ENCODE data around the gene DPM2. TPM values are rescaled to one million over a fixed set of nuclear protein-coding genes. Genes with fewer than 3 reads are reported as not detected.
A peak's percentile ranks its signal among the peaks of the same experiment; 100 is the strongest.

DPM2 gene
- total and polyA plus RNA-seq, 3 donors from 2014 or later: 33.5 to 46.6 (median 36.4) TPM

DNA sequence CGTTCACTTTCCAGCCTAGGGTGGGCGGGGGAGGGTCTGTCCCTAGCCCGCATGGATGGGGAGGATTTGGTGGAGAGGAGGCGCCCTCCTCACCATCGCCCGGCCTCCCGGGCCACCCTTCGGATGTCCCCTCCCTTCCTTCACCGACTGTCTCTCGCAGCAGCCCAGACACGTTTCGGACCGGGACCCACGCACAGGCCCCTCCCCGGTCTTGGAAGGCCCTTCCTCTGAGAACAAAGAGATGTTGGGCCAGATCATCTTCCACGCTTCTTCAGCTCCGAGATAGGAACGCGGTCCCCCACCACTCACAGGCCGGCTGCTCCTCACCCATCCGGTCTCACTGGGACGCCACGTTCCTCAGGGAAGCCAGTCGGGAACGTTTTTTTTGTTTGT is 640 bp upstream of the DPM2 start:
- Histone ChIP-seq H3K4me1 (peaks cover 42% of the 10 kb centered on the region), H3K9me3 (no peaks in the 10 kb centered on the region), H3K4me3 (peak overlapping the region; percentile 66 to 76), H3K27me3 (no peaks in the 10 kb centered on the region), H3K36me3 (ENCODE audit: low read depth, missing control alignments) (no peaks in the 10 kb centered on the region), H3K27ac (peak overlapping the region; percentile 26 to 83)
- WGBS, 2 donors: 14 to 23% methylated on average over 24 to 25 of the region's 25 CpGs
- TF ChIP-seq CTCF (IDR thresholded peaks at IDR 0.05) (no peak), POLR2A (IDR thresholded peaks at IDR 0.05) (no peak)
- no peak for DNase-seq
- intact Hi-C loops (cut with DNase I; ENCODE audit: low total_unique reads): no loop called here

GRCh38 chr9:127937056-127937387 is 632 bp downstream of the DPM2 start:
- Histone ChIP-seq H3K27me3 (no peaks in the 10 kb centered on the region), H3K4me1 (peaks cover 34% of the 10 kb centered on the region), H3K27ac (no peak overlapping the region), H3K4me3 (peak overlapping the region; percentile 66 to 76), H3K36me3 (ENCODE audit: low read depth, missing control alignments) (no peaks in the 10 kb centered on the region), H3K9me3 (no peaks in the 10 kb centered on the region)
- intact Hi-C loops (cut with DNase I; ENCODE audit: low total_unique reads): no loop called here
- no peak for TF ChIP-seq CTCF (IDR thresholded peaks at IDR 0.05)
- no peak for TF ChIP-seq POLR2A (IDR thresholded peaks at IDR 0.05)
- 5 to 6% methylated on average over 7 of the region's 7 CpGs for WGBS, 2 donors
- DNase-seq: no peak

DNA sequence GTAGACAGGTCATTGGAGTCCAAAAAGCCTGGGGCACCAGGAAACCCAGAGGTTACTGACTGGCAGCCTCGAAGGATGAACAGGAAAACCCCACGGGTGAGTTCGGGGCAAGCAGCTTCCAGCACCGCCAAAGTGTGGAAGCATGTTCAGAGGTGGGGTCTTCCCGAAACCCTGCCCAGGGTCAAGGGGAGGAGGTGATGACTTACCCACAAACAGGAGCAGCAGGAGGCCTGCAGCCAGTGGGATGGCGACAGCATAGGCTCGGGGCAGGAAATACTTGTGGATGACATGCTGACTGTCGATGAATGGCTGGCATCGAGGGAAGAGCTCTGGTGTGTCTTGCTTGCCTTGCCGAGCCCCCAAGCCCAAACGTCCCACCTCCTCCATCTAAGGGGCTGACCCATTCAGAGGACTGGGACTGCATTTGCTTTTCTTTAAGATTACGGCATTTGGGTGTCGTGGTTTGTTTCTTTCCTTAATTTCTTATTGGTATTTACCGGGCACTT is 1.3 kb downstream of the DPM2 start:
- intact Hi-C loops (cut with DNase I; ENCODE audit: low total_unique reads): no loop called here
- peaks cover 28% of the 10 kb centered on the region for H3K4me1 ChIP-seq
- no peaks in the 10 kb centered on the region for H3K27me3 ChIP-seq
- no peak for TF ChIP-seq POLR2A (IDR thresholded peaks at IDR 0.05)
- H3K27ac ChIP-seq: no peak overlapping the region
- 73 to 83% methylated on average over 14 of the region's 14 CpGs for WGBS, 2 donors
- DNase-seq: no peak
- no peaks in the 10 kb centered on the region for H3K36me3 ChIP-seq (ENCODE audit: low read depth, missing control alignments)
- no peak overlapping the region for H3K4me3 ChIP-seq
- no peaks in the 10 kb centered on the region for H3K9me3 ChIP-seq

DNA sequence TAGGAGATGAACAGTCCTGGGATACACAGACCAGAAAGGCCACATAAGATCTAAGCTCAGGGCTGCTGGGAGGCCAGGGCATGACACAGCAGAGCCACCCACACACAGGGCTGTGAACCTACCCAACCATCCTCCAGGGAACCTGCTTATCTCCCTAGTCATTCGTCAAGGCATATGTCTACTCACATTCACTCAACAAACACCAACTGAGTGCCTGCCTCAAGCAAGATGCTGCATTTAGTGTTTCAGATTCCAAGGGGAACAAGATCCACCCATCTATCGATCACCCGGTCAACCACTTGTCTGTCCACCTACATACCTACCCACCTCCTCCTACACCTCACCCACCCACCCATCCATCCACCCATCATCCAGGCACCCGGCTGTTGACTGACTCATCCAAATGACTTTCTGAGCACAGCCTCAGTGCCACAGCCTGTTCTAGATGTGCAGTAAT is 1.9 kb downstream of the DPM2 start:
- peaks cover 27% of the 10 kb centered on the region for H3K4me1 ChIP-seq

GRCh38 chr9:127934986-127935385 is 2.7 kb downstream of the DPM2 start:
- H3K27ac ChIP-seq: no peak overlapping the region
- intact Hi-C loops (cut with DNase I; ENCODE audit: low total_unique reads): no loop called here
- TF ChIP-seq CTCF (IDR thresholded peaks at IDR 0.05): no peak
- no peak for TF ChIP-seq POLR2A (IDR thresholded peaks at IDR 0.05)
- WGBS, 2 donors: 88% methylated on average over 9 to 11 of the region's 11 CpGs
- peaks cover 31% of the 10 kb centered on the region for H3K4me1 ChIP-seq
- H3K36me3 ChIP-seq (ENCODE audit: low read depth, missing control alignments): no peaks in the 10 kb centered on the region
- DNase-seq: no peak
- no peak overlapping the region for H3K4me3 ChIP-seq
- H3K9me3 ChIP-seq: no peaks in the 10 kb centered on the region
- H3K27me3 ChIP-seq: no peaks in the 10 kb centered on the region

More for the DNA sequence above, 1.9 kb downstream of the DPM2 start:
- DNase-seq: no peak
- TF ChIP-seq POLR2A (IDR thresholded peaks at IDR 0.05) (no peak), CTCF (IDR thresholded peaks at IDR 0.05) (no peak)
- Histone ChIP-seq H3K27ac (no peak overlapping the region), H3K36me3 (ENCODE audit: low read depth, missing control alignments) (no peaks in the 10 kb centered on the region), H3K9me3 (no peaks in the 10 kb centered on the region), H3K4me3 (no peak overlapping the region), H3K27me3 (no peaks in the 10 kb centered on the region)
- intact Hi-C loops (cut with DNase I; ENCODE audit: low total_unique reads): no loop called here
- WGBS, 2 donors: 79 to 91% methylated on average over 4 of the region's 4 CpGs
